SK-N-SH (cell line): Measurements from ENCODE around the gene PSMD6. TPM values are rescaled to one million over a fixed set of nuclear protein-coding genes. Genes with fewer than 3 reads are reported as not detected.

Source experiments
- CTCF ChIA-PET: fragments of 300-600, 350-600 bp; formaldehyde crosslinking; extraction: SDS; loops from one replicate; lab custom pipeline; 2021; lab: Yijun Ruan, JAX
- POLR2A ChIA-PET: fragments of 350-600 bp; sonication (Branson Sonifier 250); formaldehyde crosslinking; extraction: SDS; loops from one replicate; lab custom pipeline; 2020; ENCODE audit warnings: antibody characterized with exemption, inconsistent platforms; lab: Yijun Ruan, JAX
- DNase-seq: peaks from one replicate; pipeline ENCODE4 v3.0.0; 2012
- H2AFZ ChIP-seq: fragments of 200-600 bp; sonication (generic); 2 replicates; pipeline ENCODE4 v1.8.1; 2016; ENCODE audit warnings: antibody characterized with exemption, mild to moderate bottlenecking, low read depth
- H3F3A ChIP-seq: fragments of 200-600 bp; sonication (generic); replicated peaks from 2 replicates; pipeline ENCODE3; 2016; ENCODE audit warnings: antibody characterized with exemption, mild to moderate bottlenecking; ENCODE audit not compliant: insufficient read depth
- H3K27ac ChIP-seq, 2 experiments: fragments of 200-500 bp in 1 of 2; fragments of 200-600 bp in 1 of 2; sonication (Bioruptor generic) in 1 of 2; sonication (generic), shearing (Covaris generic) in 1 of 2; 2 replicates each; pipeline versions ENCODE4 v1.5.1 to v1.6.1; 2014 to 2016; ENCODE audit warnings: low read depth in 2 of 2, inconsistent platforms in 1 of 2, low read length in 1 of 2, mild to moderate bottlenecking in 1 of 2, mixed read lengths in 1 of 2
- H3K27me3 ChIP-seq: fragments of 200-600 bp; sonication (generic), shearing (Covaris generic); 2 replicates; pipeline ENCODE4 v1.6.1; 2016; ENCODE audit warnings: mixed run types; ENCODE audit not compliant: insufficient read depth
- H3K36me3 ChIP-seq, 2 experiments: fragments of 200-500 bp in 1 of 2; fragments of 200-600 bp in 1 of 2; sonication (Bioruptor generic) in 1 of 2; sonication (generic) in 1 of 2; replicated peaks in 1 of 2; 2 replicates each; pipeline versions ENCODE3 to v1.5.1; 2014 to 2016; ENCODE audit warnings: low read length in 1 of 2, mild to moderate bottlenecking in 1 of 2; ENCODE audit not compliant: insufficient read depth in 2 of 2, control insufficient read depth in 1 of 2
- H3K4me1 ChIP-seq, 2 experiments: fragments of 200-500 bp in 1 of 2; fragments of 200-600 bp in 1 of 2; sonication (Bioruptor generic) in 1 of 2; sonication (generic), shearing (Covaris generic) in 1 of 2; 2 replicates each; pipeline versions ENCODE4 v1.5.1 to v1.6.1; 2014 to 2016; ENCODE audit warnings: low read depth in 1 of 2, low read length in 1 of 2, mixed run types in 1 of 2; ENCODE audit not compliant: insufficient read depth in 2 of 2, control insufficient read depth in 1 of 2
- H3K4me2 ChIP-seq: fragments of 200-600 bp; sonication (generic), shearing (Covaris generic); 2 replicates; pipeline ENCODE4 v1.6.1; 2017; ENCODE audit warnings: mixed run types
- H3K4me3 ChIP-seq, 2 experiments: fragments of 200-500 bp in 1 of 2; fragments of 200-600 bp in 1 of 2; sonication (Bioruptor generic) in 1 of 2; sonication (generic), shearing (Covaris generic) in 1 of 2; 2 replicates each; pipeline versions ENCODE4 v1.5.1 to v1.8.1; 2014 to 2016; ENCODE audit warnings: low read depth in 2 of 2, inconsistent platforms in 1 of 2, low read length in 1 of 2, mild to moderate bottlenecking in 1 of 2, mixed read lengths in 1 of 2, moderate library complexity in 1 of 2
- H3K79me2 ChIP-seq: fragments of 200-600 bp; sonication (generic); 2 replicates; pipeline ENCODE4 v1.8.1; 2017; ENCODE audit warnings: mild to moderate bottlenecking; ENCODE audit not compliant: insufficient read depth
- H3K9ac ChIP-seq: fragments of 200-600 bp; sonication (generic); 2 replicates; pipeline ENCODE4 v1.6.1; 2017; ENCODE audit warnings: mixed run types
- H3K9me2 ChIP-seq: fragments of 200-600 bp; sonication (generic); 2 replicates; pipeline ENCODE4 v1.6.1; 2017; ENCODE audit warnings: mixed run types
- H3K9me3 ChIP-seq: fragments of 200-600 bp; sonication (generic); 2 replicates; pipeline ENCODE4 v1.6.1; 2017; ENCODE audit warnings: mixed run types, mild to moderate bottlenecking, moderate library complexity
- H4K20me1 ChIP-seq: fragments of 200-600 bp; sonication (generic); 2 replicates; pipeline ENCODE4 v1.6.1; 2017; ENCODE audit warnings: mild to moderate bottlenecking, mixed run types; ENCODE audit not compliant: insufficient read depth
- CHD2 ChIP-seq: fragments of 150-350 bp; IDR thresholded peaks from 2 replicates; pipeline ENCODE4 v1.6.1; 2018; ENCODE audit warnings: low read length; ENCODE audit not compliant: partially characterized antibody
- EP300 ChIP-seq, 2 experiments: IDR thresholded peaks; 2 replicates each; pipeline versions ENCODE4 v1.4.0 to v1.6.1; 2012; ENCODE audit warnings: borderline replicate concordance in 1 of 2, low read depth in 1 of 2, low read length in 1 of 2
- EZH2phosphoT487 ChIP-seq: fragments of 200-600 bp; sonication (generic); IDR thresholded peaks from 2 replicates; pipeline ENCODE4 v1.6.1; 2017; ENCODE audit warnings: low read depth, mixed run types, mild to moderate bottlenecking, antibody characterized with exemption, moderate library complexity, borderline replicate concordance
- FOXJ3 ChIP-seq: sonication (generic); formaldehyde crosslinking; IDR thresholded peaks from 2 replicates; pipeline ENCODE4 v1.5.1; 2020; ENCODE audit warnings: mild to moderate bottlenecking, missing genetic modification reagents
- FOXM1 ChIP-seq: IDR thresholded peaks from 2 replicates; pipeline ENCODE4 v1.4.0; 2012; ENCODE audit warnings: low read depth, mild to moderate bottlenecking
- MEF2A ChIP-seq: IDR thresholded peaks from 2 replicates; pipeline ENCODE4 v1.4.0; 2012; ENCODE audit warnings: low read depth, borderline replicate concordance
- MXI1 ChIP-seq: IDR thresholded peaks from 2 replicates; pipeline ENCODE4 v1.6.1; 2012; ENCODE audit warnings: mild to moderate bottlenecking, low read depth, low read length, improper control_type of control experiment
- NFIC ChIP-seq: IDR thresholded peaks from 2 replicates; pipeline ENCODE4 v1.4.0; 2012; ENCODE audit warnings: borderline replicate concordance
- POLR2AphosphoS5 ChIP-seq: IDR thresholded peaks from 2 replicates; pipeline ENCODE4 v1.6.1; 2012; ENCODE audit warnings: low read depth, low read length
- RAD21 ChIP-seq: IDR thresholded peaks from 2 replicates; pipeline ENCODE4 v1.6.1; 2012; ENCODE audit warnings: mild to moderate bottlenecking, low read length
- RCOR1 ChIP-seq: fragments of 150-350 bp; IDR thresholded peaks from 2 replicates; pipeline ENCODE4 v1.6.1; 2017; ENCODE audit warnings: antibody characterized with exemption, low read length
- TAF1 ChIP-seq: IDR thresholded peaks from 2 replicates; pipeline ENCODE4 v1.6.1; 2012; ENCODE audit warnings: low read depth, mild to moderate bottlenecking, low read length, moderate library complexity, borderline replicate concordance
- WGBS: methylation state at CpG from one replicate; pipeline ENCODE4 v1.1.6; 2017; ENCODE audit warnings: low lambda C conversion rate; 5-methylcytosine and 5-hydroxymethylcytosine counted together
- polyA plus RNA-seq, 3 experiments: library from polyadenylated mRNA; depleted of rRNA; stranded (reverse); fragments of >200 nt; gene quantifications; 2 replicates each; pipeline ENCODE4 v1.2.3, GENCODE V29; 2012
- TF ChIP-seq, protein P1 (sequence below): IDR thresholded peaks from 2 replicates; pipeline ENCODE4 v1.4.0; 2012; ENCODE audit warnings: low read depth, borderline replicate concordance
- TF ChIP-seq, protein P2 (sequence below): fragments of 200-600 bp; sonication (generic); IDR thresholded peaks from 2 replicates; pipeline ENCODE4 v1.6.1; 2017; ENCODE audit warnings: antibody characterized with exemption, mild to moderate bottlenecking, moderate library complexity
- TF ChIP-seq, protein P3 (sequence below): IDR thresholded peaks from 2 replicates; pipeline ENCODE4; 2012
- TF ChIP-seq, protein P4 (sequence below): fragments of 150-350 bp; IDR thresholded peaks from 2 replicates; pipeline ENCODE4 v1.6.1; 2016; ENCODE audit warnings: mild to moderate bottlenecking, low read depth, low read length

Gene PSMD6
- polyA plus RNA-seq, 1 of the 3 experiments (the other 2 are of a cell fraction): 90.3 TPM

DNA sequence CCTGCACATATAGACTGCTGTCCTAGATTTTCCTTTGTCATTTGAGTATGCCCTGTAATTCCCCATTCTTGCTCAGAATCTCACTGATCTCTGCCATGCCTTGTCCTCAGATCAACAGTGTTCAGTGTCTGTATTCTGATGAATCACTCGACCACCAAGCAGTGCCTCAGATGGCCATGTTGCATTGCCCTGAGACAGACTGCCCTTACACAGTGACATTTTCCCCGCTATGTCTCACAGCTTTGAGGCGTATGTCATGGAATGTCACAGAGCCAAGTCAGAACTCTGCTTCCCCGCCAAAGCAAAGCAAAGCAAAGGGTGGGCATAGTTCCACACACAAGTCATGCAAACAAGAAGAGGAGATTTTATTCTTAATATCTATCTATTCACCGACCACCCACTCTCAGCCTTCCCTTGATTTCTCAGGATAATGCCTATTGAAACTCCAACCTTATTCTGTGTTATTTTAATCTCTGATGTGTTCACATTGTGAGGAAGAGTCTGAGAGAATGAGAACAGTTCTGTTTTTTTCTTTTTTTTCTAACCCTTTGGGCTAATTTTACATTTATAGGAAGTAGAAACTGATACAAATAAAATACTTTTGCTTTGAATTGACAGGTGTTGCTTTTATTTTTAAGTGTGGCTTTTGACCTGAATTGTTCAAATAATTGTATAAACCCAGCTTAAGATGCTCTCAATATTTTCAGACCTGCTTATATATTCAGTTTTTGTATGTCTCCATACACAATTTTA, 16.9 kb upstream of the PSMD6 start:
- H3K27ac ChIP-seq: no peak overlapping the region
- CTCF ChIA-PET: interaction anchor here (1.8 to 5.1 kb wide), 4 partner anchors 9 to 444 kb away, joined by 4 to 32 read pairs (median 12); no protein-coding TSS in a partner anchor
- DNase-seq: peak; percentile 24

More for the DNA sequence above, 16.9 kb upstream of the PSMD6 start:
- Histone ChIP-seq H3K9me3 (no peaks in the 10 kb centered on the region), H2AFZ (no peak overlapping the region; the same call in 1 of the 2 replicates), H3K36me3 (no peaks in the 10 kb centered on the region), H4K20me1 (no peaks in the 10 kb centered on the region), H3K9me2 (no peaks in the 10 kb centered on the region), H3K4me2 (no peak overlapping the region), H3K79me2 (no peaks in the 10 kb centered on the region), H3K27me3 (no peaks in the 10 kb centered on the region), H3K4me1 (peaks cover 0 to 10% of the 10 kb centered on the region in 2 experiments; a peak in 2 of 4 replicates), H3K9ac (no peak overlapping the region), H3F3A (no peaks in the 10 kb centered on the region), H3K4me3 (no peak overlapping the region)
- WGBS: 59% methylated on average over 4 of the region's 5 CpGs
- TF ChIP-seq, protein P1, sequence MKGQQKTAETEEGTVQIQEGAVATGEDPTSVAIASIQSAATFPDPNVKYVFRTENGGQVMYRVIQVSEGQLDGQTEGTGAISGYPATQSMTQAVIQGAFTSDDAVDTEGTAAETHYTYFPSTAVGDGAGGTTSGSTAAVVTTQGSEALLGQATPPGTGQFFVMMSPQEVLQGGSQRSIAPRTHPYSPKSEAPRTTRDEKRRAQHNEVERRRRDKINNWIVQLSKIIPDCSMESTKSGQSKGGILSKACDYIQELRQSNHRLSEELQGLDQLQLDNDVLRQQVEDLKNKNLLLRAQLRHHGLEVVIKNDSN: no peak
- TF ChIP-seq POLR2AphosphoS5 (no peak), MXI1 (no peak), RCOR1 (no peak), EZH2phosphoT487 (no peak), FOXM1 (no peak), TAF1 (no peak), MEF2A (no peak), EP300 (IDR thresholded peaks at IDR 0.05; ENCODE audit: borderline replicate concordance in 1 of 2, low read depth in 1 of 2, low read length in 1 of 2) (no peak), FOXJ3 (no peak), CHD2 (no peak), RAD21 (no peak), NFIC (no peak)
- TF ChIP-seq, protein P2, sequence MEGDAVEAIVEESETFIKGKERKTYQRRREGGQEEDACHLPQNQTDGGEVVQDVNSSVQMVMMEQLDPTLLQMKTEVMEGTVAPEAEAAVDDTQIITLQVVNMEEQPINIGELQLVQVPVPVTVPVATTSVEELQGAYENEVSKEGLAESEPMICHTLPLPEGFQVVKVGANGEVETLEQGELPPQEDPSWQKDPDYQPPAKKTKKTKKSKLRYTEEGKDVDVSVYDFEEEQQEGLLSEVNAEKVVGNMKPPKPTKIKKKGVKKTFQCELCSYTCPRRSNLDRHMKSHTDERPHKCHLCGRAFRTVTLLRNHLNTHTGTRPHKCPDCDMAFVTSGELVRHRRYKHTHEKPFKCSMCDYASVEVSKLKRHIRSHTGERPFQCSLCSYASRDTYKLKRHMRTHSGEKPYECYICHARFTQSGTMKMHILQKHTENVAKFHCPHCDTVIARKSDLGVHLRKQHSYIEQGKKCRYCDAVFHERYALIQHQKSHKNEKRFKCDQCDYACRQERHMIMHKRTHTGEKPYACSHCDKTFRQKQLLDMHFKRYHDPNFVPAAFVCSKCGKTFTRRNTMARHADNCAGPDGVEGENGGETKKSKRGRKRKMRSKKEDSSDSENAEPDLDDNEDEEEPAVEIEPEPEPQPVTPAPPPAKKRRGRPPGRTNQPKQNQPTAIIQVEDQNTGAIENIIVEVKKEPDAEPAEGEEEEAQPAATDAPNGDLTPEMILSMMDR: no peak
- TF ChIP-seq, protein P3, sequence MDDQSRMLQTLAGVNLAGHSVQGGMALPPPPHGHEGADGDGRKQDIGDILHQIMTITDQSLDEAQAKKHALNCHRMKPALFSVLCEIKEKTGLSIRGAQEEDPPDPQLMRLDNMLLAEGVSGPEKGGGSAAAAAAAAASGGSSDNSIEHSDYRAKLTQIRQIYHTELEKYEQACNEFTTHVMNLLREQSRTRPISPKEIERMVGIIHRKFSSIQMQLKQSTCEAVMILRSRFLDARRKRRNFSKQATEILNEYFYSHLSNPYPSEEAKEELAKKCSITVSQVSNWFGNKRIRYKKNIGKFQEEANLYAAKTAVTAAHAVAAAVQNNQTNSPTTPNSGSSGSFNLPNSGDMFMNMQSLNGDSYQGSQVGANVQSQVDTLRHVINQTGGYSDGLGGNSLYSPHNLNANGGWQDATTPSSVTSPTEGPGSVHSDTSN: no peak
- TF ChIP-seq, protein P4, sequence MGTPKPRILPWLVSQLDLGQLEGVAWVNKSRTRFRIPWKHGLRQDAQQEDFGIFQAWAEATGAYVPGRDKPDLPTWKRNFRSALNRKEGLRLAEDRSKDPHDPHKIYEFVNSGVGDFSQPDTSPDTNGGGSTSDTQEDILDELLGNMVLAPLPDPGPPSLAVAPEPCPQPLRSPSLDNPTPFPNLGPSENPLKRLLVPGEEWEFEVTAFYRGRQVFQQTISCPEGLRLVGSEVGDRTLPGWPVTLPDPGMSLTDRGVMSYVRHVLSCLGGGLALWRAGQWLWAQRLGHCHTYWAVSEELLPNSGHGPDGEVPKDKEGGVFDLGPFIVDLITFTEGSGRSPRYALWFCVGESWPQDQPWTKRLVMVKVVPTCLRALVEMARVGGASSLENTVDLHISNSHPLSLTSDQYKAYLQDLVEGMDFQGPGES: no peak
- POLR2A ChIA-PET: no interaction called here
